Limb (tissue), 2 donors: ENCODE results near the gene ALG14.
"Not testable (repeated sequence)": the region's sequence is repeated elsewhere in the genome, so short reads cannot be mapped to it uniquely, and the experiment has no call there.

Experiments used
- DNase-seq, 2 donors: peaks; one replicate each; pipeline ENCODE4 v3.0.0-alpha.2; 2016; ENCODE audit errors: extremely low spot score in 2 of 2

The ALG14 gene

GRCh38 chr1:95043141-95043980, 29.4 kb downstream of the ALG14 start:
- peak; percentile 88 to 91 for DNase-seq

GRCh38 chr1:95042286-95042685, 30.5 kb downstream of the ALG14 start:
- DNase-seq: peak; percentile 44 to 52

DNA sequence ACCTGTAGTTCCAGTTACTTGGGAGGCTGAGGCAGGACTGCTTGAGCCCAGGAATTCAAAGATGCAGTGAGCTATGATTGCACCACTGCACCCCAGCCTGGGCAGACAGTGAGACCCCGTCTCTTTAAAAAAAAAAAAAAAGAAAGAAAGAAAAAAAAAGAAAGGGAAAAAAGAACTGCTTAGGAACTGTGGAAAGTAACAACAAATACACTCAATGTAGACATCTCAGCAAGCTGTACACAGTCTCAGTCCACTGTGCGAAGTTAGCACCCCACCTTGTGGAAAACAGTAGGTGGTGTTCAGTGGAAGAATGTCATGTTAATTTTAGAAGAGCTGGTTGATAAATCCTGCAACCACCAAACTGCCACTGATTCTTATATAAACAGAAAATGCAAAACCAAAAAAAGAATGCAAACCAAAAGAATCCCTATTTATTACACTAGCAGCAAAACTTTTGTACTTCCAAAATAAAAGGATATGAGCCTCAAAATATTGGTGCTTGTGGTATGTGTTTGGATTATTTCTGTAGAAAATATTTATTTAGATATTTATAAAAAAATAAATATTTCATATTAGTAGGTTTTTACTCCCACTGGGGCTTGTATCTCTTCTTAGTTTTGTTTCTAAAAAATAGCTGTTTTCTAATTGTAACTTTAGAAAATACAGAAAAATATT, 31.1 kb downstream of the ALG14 start:
- DNase-seq: peak; percentile 51 to 89

GRCh38 chr1:95040032-95040525, 32.7 kb downstream of the ALG14 start:
- no peak for DNase-seq

GRCh38 chr1:95039360-95040031, 33.3 kb downstream of the ALG14 start:
- no peak for DNase-seq

DNA sequence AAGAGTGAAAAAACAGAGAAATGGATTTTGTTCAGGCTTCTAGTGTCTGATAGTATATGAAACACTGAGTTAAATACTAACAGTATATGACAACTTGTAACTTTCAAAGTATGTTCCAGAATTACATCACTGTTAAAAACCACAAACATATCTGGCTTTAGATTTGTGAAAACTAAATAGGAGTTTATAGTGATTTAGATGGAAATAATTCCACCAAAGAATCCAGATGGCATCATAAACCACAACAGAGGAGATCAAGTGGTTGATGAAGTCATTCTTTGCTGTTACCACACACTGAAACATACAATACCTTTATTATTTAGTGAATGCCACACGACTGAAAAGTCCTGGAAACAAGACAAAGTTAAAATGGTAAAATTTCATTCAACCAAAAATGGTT, 37.2 kb downstream of the ALG14 start:
- DNase-seq: no peak

DNA sequence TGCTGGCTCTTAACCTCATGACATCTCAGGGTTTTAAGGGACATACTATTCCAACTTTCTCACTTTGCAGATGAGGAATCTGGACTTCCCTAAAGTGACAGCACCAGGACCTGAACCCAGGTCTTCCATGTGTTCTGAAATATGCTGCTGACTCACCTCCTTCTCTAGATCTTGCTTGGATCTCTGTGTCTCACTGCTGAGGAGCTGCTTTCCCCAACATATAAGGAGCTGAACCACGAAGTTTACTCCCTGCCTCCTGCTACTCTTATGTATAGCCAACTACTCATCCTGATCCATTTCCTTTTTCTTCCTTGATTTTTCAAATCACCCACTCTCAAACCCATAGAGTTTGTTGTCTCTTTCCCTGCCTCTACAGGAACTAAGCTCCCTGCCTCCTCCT, 38.2 kb downstream of the ALG14 start:
- DNase-seq: no peak

DNA sequence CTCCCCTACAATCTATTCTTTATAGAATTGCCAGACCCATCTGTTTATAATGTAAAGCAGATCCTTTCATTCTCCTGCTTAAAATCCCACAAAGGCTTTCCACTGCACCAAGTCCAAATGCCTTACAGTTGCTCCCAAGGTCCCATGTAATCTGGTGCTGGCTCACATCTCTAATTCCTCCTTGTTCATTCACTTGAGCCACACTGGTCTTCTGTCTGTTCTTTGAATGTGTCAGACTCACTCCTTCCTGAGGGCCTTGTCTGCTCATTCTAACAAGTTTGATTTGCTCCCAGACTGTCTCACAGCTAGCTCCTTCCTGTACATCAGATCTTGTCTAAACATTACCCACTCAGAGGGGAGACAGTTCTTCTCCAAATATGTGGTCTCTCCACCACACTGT, 38.9 kb downstream of the ALG14 start:
- no peak for DNase-seq

- no peak for DNase-seq
Observed at GRCh38 chr1:95029532-95029931, 43.2 kb downstream of the ALG14 start.

GRCh38 chr1:95028954-95029353, 43.8 kb downstream of the ALG14 start:
- DNase-seq: no peak

GRCh38 chr1:95027046-95027445, 45.7 kb downstream of the ALG14 start:
- DNase-seq: no peak

- DNase-seq: peak in 1 of 2 donors; percentile 39
Observed at GRCh38 chr1:95023399-95024043, 49.2 kb downstream of the ALG14 start.

- DNase-seq: no peak
Observed at GRCh38 chr1:95022644-95022926, 50.2 kb downstream of the ALG14 start.

DNA sequence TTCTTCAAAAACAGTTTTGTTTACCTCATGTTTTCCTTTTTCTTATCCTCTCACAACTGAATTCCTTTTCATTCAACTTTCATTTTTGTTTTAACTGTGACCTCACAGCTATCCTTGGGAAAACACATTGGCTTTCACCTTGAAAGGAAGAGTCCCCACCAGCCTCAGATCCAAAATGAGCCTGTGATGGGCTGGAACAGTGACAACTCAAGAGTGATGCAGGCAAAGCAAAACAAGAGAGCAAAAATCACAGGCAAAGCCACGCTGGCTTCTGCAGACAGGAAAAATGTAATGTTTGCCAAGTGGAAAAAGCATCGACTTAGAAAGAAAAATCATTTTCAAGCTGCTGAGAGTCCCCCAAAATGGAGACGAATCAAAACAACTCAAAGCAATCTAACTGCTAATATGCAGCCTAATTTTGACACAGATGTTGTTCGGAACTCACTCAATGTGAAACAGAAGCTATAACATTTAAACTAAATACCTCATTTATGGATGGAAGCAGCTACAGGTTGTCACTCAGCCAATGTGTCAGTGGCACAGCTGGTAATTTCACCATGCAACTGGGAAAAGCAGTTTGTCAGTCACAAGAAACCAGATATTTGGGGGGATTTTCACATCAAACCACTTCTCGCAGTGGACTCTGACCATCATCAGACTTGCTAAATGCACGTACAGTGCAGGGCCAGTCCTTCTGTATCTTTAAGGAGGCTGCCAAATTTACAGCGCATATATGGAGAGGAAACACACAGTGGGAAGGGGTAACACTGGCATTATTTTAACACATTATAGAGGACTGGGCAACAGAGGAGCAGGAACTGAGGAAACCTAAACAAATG, 50.7 kb downstream of the ALG14 start:
- peak; percentile 54 to 80 for DNase-seq

- DNase-seq: no peak
Observed at GRCh38 chr1:95021119-95021518, 51.6 kb downstream of the ALG14 start.

- DNase-seq: not testable (repeated sequence)
Observed at GRCh38 chr1:95019466-95019865, 53.3 kb downstream of the ALG14 start.

DNA sequence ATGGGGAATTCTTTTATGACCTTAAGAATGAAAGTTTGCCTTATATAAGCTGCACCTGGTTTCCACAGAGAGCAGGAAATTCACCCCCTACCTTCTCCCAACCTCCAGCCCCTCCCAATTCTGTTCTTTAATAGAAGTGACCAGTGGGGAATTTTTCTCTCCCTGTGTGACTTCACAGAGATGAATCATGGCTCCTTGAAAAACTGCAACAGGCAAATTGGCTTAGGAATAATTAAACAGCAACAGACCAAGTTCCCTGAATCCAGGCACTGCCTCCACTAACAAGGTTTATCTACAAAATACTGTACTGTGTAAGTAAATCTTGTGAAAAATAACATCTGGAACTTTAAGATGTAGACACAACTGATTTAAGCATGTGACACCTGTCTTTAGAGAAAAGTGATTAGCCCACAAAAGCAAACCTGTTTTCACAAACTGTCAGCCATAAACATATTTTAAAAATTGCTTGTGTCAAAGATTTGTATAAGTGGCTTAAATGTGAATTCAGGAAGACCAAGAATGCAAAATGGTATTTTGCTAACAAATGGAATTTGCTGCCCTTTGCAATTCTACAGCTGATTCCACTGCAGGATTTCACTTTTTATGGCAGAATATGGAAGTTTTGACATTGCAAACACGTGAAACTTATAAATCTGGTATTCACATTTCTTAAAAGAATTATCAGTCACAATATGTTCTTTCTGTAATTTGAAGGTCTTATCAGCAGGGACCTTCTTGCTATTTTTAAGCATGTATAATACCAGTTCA, 54.0 kb downstream of the ALG14 start:
- no peak for DNase-seq

DNA sequence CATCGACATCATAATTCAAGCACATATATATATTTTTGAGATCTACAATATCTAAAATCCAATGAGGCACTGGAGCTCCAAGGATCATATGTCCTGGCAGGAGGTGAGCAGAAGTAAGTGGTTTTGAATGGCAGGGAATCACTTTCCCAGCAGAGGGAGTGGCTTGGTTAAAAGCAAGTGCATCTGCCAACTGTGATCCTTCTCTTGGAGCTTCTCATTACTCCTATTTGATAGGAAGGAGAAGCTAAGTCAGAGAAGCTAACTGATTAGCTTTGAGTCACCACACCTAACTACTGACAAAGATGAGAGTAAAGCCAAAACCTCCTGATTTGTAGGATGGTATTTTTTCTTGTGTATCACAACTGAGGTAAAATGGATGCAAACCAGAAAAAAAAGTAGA, 55.0 kb downstream of the ALG14 start:
- no peak for DNase-seq

DNA sequence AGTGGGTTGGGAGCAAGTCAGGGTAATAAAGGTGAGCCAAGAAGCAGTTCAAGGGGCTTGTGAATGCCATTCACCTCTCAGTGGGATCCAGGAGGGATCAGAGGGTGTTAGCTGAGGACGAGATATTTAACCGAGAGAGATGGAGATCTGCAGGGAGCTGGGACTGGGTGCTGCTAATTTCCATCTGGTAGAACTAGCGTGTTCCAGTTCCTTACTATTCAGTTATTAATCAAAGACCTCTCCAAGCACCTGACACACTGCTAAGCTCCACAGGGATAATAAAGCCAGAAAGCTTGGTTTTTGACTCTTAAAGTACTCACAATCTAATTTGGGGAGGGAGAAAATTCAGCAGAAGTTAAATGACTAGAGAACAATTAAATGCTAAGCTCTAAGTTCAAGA, 57.7 kb downstream of the ALG14 start:
- DNase-seq: no peak

DNA sequence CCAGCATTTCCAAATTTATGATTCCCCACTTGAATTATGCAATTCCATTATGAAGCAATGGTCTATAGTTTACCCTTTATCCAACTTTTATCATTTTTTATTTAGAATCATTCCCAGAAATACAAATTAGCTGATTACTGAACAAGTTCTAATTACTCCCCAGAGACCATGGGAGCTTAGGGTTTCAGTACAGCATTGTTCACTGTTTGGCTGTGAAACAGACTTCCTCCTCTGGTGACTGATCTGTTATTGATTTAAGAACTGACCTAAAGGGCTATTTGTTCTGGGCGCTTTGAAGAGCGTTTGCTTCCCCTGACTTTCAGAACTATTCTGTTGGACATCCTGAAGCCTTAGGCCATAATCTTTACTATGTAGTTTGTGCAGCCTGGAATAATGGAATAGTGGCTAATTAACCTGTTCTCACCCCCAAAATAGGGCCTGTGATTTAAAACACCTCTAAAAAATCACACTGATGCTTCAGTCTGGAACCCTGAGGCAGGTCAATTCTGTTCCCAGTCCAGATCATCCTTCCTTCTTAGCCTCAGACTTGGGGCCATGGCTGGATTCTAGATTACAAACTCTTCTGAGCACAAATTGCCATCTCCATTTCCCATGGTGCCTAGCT, 58.7 kb downstream of the ALG14 start:
- DNase-seq: no peak
